Ishikawa (cell line): ENCODE data around the gene CHN1.

Source experiments
- CEBPB ChIP-seq: IDR thresholded peaks from 2 replicates; pipeline ENCODE4 v1.6.1; 2012
- CREB1 ChIP-seq: IDR thresholded peaks from 2 replicates; pipeline ENCODE4 v1.6.1; 2012; ENCODE audit warnings: low read depth
- EGR1 ChIP-seq: IDR thresholded peaks from 2 replicates; pipeline ENCODE4 v1.6.1; 2012
- EP300 ChIP-seq: IDR thresholded peaks from 2 replicates; pipeline ENCODE4 v1.6.1; 2012; ENCODE audit warnings: borderline replicate concordance
- FOXM1 ChIP-seq: IDR thresholded peaks from 2 replicates; pipeline ENCODE4 v1.6.1; 2012; ENCODE audit warnings: low read depth, borderline replicate concordance
- NFIC ChIP-seq: IDR thresholded peaks from 2 replicates; pipeline ENCODE4 v1.6.1; 2012
- RAD21 ChIP-seq: IDR thresholded peaks from 2 replicates; pipeline ENCODE4 v1.6.1; 2012; ENCODE audit warnings: low read depth
- TAF1 ChIP-seq: IDR thresholded peaks from 2 replicates; pipeline ENCODE4 v1.6.1; 2012; ENCODE audit warnings: low read depth, mild to moderate bottlenecking
- TCF12 ChIP-seq: IDR thresholded peaks from 2 replicates; pipeline ENCODE4 v1.6.1; 2012; ENCODE audit warnings: low read depth
- TEAD4 ChIP-seq: IDR thresholded peaks from 2 replicates; pipeline ENCODE4 v1.6.1; 2012
- YY1 ChIP-seq: IDR thresholded peaks from 2 replicates; pipeline ENCODE4 v1.6.1; 2012; ENCODE audit warnings: low read depth
- ZBTB7A ChIP-seq: IDR thresholded peaks from 2 replicates; pipeline ENCODE4 v1.6.1; 2012; ENCODE audit warnings: low read depth
- TF ChIP-seq, protein P1 (sequence below): IDR thresholded peaks from 2 replicates; pipeline ENCODE4 v1.6.1; 2012
- TF ChIP-seq, protein P2 (sequence below): IDR thresholded peaks from 2 replicates; pipeline ENCODE4 v1.6.1; 2012; ENCODE audit warnings: low read depth, mild to moderate bottlenecking
- TF ChIP-seq, protein P3 (sequence below): IDR thresholded peaks from 2 replicates; pipeline ENCODE4 v1.6.1; 2012

Gene CHN1

DNA sequence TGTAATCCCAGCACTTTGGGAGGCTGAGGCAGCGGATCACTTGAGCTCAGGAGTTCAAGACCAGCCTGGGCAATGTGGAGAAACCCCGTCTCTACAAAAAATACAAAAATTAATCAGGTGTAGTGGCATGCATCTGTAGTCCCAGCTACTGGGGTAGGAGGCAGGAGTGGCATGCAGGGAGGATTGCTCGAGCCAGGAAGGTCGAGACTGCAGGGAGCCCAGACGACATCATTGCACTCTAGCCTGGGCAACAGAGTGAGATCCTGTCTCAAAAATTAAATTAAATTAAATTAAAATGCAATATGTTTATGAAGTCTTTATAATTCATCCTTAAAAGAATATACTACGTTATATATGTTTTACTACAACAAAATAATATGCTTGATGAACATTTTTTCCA is 38.1 kb downstream of the CHN1 start:
- TF ChIP-seq, protein P1, sequence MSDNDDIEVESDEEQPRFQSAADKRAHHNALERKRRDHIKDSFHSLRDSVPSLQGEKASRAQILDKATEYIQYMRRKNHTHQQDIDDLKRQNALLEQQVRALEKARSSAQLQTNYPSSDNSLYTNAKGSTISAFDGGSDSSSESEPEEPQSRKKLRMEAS = no peak
- TF ChIP-seq TCF12 (no peak), RAD21 (no peak), NFIC (no peak), CREB1 (no peak), CEBPB (no peak), TAF1 (no peak), EP300 (no peak), FOXM1 (no peak), TEAD4 (no peak), YY1 (no peak), ZBTB7A (no peak), EGR1 (no peak)
- TF ChIP-seq, protein P2, sequence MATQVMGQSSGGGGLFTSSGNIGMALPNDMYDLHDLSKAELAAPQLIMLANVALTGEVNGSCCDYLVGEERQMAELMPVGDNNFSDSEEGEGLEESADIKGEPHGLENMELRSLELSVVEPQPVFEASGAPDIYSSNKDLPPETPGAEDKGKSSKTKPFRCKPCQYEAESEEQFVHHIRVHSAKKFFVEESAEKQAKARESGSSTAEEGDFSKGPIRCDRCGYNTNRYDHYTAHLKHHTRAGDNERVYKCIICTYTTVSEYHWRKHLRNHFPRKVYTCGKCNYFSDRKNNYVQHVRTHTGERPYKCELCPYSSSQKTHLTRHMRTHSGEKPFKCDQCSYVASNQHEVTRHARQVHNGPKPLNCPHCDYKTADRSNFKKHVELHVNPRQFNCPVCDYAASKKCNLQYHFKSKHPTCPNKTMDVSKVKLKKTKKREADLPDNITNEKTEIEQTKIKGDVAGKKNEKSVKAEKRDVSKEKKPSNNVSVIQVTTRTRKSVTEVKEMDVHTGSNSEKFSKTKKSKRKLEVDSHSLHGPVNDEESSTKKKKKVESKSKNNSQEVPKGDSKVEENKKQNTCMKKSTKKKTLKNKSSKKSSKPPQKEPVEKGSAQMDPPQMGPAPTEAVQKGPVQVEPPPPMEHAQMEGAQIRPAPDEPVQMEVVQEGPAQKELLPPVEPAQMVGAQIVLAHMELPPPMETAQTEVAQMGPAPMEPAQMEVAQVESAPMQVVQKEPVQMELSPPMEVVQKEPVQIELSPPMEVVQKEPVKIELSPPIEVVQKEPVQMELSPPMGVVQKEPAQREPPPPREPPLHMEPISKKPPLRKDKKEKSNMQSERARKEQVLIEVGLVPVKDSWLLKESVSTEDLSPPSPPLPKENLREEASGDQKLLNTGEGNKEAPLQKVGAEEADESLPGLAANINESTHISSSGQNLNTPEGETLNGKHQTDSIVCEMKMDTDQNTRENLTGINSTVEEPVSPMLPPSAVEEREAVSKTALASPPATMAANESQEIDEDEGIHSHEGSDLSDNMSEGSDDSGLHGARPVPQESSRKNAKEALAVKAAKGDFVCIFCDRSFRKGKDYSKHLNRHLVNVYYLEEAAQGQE = no peak
- TF ChIP-seq, protein P3, sequence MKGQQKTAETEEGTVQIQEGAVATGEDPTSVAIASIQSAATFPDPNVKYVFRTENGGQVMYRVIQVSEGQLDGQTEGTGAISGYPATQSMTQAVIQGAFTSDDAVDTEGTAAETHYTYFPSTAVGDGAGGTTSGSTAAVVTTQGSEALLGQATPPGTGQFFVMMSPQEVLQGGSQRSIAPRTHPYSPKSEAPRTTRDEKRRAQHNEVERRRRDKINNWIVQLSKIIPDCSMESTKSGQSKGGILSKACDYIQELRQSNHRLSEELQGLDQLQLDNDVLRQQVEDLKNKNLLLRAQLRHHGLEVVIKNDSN = no peak

DNA sequence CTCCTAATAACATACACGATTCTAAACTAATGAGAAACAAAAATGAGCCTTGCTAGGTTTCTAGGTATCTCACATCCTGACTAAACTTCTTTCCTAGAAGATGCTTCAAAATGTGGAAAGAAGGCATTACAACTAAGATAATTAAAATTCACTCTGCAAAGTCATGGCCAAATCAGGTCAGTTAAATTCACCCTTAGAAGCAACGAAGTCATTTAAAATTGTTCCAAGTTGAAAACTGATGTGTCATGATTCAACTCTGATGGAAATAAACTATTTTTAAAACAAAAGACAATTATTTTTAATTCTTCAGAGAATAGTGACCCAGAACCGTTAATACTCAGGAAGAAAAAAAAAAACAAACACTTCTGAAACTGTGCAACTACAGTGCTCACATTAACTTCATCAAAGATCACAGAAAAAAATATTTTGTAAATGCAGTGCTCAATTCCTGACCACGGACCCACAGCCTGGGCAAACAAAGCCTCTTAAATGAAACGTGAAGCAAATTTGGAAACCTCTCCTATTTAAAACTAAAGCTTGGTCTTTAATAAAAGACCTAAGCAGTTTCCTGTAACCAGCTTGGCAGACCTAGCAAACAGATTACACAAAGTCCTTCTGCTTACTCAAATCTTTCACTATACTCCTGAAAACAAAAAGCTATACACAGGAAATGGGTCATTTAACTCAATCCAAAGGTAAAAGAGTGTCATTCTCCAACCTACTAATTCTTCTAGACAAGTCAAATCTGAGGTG is 39.0 kb downstream of the CHN1 start:
- TF ChIP-seq CREB1 (no peak), EGR1 (no peak), TEAD4 (no peak), CEBPB (no peak), FOXM1 (no peak), YY1 (no peak), TCF12 (no peak), NFIC (no peak)
- TF ChIP-seq, protein P3 = no peak
- TF ChIP-seq, protein P1 = no peak

DNA sequence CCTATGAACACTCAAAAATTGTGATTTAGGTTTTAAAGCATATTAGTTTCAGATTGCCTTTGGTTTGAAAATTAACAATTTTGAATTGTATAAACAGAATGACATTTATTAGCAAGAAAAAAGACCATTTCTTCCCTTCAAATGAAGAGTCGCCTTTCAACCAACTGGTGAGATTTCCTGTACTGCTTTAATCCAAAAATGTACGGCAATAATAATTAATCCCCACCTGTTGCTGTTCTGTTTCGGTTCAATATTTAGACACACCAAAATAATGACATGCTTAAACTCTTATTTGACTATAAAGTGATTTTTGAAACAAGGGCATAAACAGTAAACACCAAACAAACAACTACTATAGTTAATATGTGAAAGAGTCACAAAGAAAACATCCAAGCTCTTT is 39.6 kb downstream of the CHN1 start:
- TF ChIP-seq TCF12 = no peak
- TF ChIP-seq TEAD4 = no peak
- no peak for TF ChIP-seq EP300
- no peak for TF ChIP-seq FOXM1
- TF ChIP-seq ZBTB7A = no peak
- no peak for TF ChIP-seq CEBPB
- TF ChIP-seq, protein P3 = no peak
- TF ChIP-seq CREB1 = no peak
- TF ChIP-seq, protein P2 = no peak
- TF ChIP-seq EGR1 = no peak
- no peak for TF ChIP-seq RAD21

DNA sequence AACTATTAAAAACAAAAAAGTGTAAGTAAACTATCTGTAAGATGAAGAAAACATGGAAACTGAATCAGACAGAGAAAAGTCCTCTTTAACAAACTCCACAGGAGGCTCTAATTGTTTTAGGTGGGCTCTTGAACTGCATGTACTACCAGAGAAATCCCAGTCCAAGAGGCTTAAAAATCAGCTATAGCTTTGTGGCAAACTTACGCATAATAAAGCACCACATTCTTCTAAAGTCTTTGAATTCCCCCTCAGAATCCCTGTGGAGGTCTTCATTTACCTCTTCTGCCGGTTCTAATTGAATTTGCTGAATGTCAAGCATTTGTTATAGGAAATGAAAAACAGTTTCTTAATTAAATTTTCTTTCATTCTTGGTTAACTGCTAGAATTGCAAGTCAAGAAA is 40.8 kb downstream of the CHN1 start:
- TF ChIP-seq EGR1 = no peak
- TF ChIP-seq, protein P1 = no peak
- TF ChIP-seq, protein P3 = no peak
- no peak for TF ChIP-seq FOXM1
- no peak for TF ChIP-seq CREB1
- TF ChIP-seq TEAD4 = no peak
- TF ChIP-seq YY1 = no peak
- TF ChIP-seq TCF12 = no peak
- no peak for TF ChIP-seq TAF1
